ENCODE data around the gene NOTCH3. TPM values are rescaled to one million over a fixed set of nuclear protein-coding genes. Genes with fewer than 3 reads are reported as not detected.

NOTCH3 gene
- total RNA-seq, 1 donor from 2014 or later, result 0.13 TPM

GRCh38 chr19:15236886-15237285, 36.1 kb upstream of the NOTCH3 start:
- no peak for DNase-seq (ENCODE audit: low read depth in 2 of 2)

GRCh38 chr19:15235781-15236180, 35.0 kb upstream of the NOTCH3 start:
- DNase-seq (ENCODE audit: low read depth in 2 of 2), result no peak

GRCh38 chr19:15234431-15235130, 33.8 kb upstream of the NOTCH3 start:
- DNase-seq (ENCODE audit: low read depth in 2 of 2), result no peak

- no peak for DNase-seq (ENCODE audit: low read depth in 2 of 2)
These were observed 30.5 kb upstream of the NOTCH3 start for GRCh38 chr19:15231271-15231670.

- DNase-seq (ENCODE audit: low read depth in 2 of 2), result no peak
These were observed 26.5 kb upstream of the NOTCH3 start for GRCh38 chr19:15227261-15227660.

GRCh38 chr19:15225760-15226159, 25.0 kb upstream of the NOTCH3 start:
- DNase-seq (ENCODE audit: low read depth in 2 of 2), result no peak

GRCh38 chr19:15223649-15224361, 23.0 kb upstream of the NOTCH3 start:
- DNase-seq (ENCODE audit: low read depth in 2 of 2), result no peak

- DNase-seq (ENCODE audit: low read depth in 2 of 2), result peak; percentile 86 to 95
These were observed 22.2 kb upstream of the NOTCH3 start for GRCh38 chr19:15222738-15223648.

DNA sequence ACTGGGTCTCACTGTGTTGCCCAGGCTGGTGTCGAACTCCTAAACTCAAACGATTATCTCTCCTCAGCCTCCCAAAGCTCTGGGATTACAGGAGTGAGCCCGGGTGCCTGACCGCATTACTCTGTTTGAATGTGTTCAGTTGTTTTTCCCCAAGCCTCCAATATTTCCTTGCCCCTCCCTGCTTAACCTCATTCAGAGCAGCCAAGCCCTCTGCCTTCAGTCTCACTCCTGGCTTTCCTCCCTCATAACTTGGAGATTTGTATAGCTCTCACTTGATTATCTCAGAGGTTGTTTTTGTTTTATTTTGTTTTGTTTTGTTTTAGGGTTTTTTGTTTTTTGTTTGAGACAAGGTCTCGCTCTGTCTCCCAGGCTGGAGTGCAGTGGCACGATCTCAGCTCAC, 20.0 kb upstream of the NOTCH3 start:
- DNase-seq (ENCODE audit: low read depth in 2 of 2), result no peak

GRCh38 chr19:15218501-15218900, 17.7 kb upstream of the NOTCH3 start:
- DNase-seq (ENCODE audit: low read depth in 2 of 2), result no peak

GRCh38 chr19:15216363-15216762, 15.6 kb upstream of the NOTCH3 start:
- no peak for DNase-seq (ENCODE audit: low read depth in 2 of 2)

DNA sequence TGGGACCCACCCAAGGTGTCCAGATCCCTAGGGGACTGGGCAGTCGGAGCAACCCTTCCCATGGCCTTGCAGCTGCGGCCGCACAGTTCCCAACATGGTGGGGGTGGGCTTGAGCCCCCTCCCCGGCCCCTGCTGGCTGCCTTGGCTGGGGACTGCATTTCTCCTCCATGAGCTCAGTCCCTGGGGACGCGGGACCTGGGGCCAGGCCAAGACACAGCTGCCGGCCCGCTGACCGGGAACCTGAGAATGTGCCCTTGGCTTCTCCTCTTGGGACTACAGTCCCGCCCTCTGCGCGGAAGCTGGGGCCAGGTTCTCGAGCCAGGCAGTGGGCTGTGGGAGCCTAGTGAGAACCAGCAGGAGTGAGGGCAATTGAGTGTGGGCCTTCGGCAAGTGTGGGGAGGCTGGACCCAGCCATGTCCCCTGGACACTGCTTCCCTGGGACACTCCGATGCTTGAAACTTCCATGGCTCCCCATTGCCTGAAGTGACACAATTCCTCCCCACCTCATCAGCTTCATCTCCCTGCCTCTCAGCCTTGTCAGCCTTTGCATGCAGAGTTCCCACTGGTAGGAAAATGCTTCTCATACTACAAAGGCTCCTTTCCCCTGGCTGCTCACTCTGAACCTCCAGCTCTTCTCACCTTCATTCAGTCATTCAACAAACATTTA, 13.1 kb upstream of the NOTCH3 start:
- no peak for DNase-seq (ENCODE audit: low read depth in 2 of 2)

DNA sequence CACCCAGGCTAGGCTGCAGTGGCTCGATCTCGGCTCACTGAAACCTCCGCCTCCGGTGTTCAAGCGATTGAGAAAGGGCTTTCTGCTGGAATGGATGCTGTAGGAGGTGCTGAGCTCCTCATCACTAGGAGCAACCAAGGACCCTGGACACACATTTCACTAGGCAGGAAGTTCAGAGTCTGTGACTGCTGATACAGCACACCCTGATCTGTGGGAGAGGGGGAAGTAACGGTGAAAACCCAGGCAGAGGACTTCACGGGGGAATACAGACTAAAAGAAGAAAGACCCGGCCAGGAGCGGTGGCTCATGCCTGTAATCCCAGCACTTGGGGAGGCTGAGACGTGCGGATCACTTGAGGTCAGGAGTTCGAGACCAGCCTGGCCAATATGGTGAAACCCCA, 11.9 kb upstream of the NOTCH3 start:
- no peak for DNase-seq (ENCODE audit: low read depth in 2 of 2)

DNA sequence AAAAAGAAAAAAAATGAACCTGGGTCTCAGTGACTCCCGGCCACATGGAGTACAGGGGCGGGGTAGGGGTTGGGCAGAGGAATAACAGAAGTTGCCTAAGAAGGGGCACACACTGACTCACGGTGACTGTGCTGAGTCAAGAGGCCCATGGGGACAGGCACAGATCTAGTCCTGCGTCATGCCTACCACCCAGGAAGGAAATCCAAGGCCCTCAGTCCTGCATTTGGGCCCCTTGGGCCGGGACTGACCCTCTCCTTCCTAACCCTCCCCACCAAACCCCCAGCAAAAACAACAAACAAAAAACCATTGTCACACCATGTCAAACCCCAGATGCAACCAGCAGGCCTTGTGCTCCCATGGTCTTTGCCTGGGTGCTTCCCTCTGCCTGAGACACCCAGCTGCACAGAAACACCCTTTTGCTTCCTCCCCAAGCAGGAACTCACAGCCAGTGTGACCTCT, 9.6 kb upstream of the NOTCH3 start:
- DNase-seq (ENCODE audit: low read depth in 2 of 2), result no peak

DNA sequence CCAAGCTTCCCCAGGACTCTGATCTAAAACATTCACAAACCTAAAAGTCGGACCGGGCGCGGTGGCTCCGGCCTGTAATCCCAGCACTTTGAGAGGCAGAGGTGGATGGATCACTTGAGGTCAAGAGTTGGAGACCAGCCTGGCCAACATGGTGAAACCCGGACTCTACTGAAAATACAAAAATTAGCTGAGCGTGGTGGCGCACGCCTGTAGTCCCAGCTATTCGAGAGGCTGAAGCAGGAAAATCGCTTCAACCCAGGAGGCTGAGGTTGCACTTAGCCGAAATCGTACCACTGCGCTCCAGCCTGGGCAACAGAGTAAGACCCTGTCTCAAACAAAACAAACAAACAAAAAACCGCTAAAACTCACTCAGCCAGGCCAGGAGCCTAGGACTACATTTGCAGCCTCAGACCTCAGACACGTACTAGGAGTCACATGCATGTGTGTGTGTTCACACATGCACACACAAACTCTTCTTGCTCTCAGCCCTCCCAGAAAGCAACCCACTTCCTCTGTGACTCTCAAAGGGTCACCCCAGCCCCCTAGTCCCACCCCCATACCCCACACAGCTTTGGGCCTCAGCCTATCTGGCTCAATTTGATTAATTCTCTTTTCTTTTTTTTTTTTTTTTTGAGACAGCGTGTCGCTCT, 704 bp upstream of the NOTCH3 start:
- DNase-seq (ENCODE audit: low read depth in 2 of 2), result no peak

DNA sequence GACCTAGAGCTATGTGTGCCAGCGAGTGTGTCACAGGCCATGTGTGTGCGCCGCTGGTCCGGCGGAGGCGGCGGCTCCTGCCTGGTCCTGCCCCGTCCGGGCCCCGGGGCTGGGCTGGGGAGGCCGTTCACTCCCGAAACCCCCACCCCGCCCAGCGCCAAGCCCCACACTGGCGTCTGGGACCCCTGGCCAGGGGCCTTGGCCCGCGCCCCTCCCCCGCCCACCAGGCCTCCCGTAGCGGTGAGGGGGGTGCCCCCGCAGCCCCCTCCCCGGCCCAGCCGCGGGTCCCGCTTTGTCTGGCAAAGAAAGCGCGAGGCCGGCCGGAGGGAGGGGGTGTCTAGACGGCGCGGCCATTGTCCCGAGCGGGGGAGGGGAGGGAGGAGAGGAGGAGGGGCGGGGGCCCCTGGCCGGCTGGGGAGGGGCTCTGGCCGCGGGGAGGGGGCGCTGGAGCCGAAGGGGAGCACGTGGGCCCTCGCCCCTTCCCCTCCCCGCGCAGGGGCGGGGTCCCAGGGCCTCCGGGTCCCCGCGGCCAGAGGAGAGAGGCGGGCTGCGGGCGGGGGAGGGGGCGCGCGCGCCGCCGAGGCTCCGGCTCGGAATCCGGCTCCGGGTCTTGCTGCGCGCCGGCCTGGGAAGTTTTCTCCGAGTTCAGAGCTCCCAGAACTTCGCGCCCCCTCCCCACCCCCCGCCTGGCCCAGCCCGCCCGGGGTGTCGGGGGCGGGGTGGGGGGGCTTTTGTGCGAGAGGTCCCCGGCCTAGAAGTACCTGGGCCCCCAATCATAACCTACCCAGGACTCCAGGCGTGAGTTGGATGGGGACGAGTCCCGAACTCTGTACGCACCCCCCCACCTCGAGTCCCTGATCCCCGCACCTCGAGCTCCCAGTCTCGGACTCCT, 888 bp downstream of the NOTCH3 start:
- DNase-seq (ENCODE audit: low read depth in 2 of 2), result no peak

DNA sequence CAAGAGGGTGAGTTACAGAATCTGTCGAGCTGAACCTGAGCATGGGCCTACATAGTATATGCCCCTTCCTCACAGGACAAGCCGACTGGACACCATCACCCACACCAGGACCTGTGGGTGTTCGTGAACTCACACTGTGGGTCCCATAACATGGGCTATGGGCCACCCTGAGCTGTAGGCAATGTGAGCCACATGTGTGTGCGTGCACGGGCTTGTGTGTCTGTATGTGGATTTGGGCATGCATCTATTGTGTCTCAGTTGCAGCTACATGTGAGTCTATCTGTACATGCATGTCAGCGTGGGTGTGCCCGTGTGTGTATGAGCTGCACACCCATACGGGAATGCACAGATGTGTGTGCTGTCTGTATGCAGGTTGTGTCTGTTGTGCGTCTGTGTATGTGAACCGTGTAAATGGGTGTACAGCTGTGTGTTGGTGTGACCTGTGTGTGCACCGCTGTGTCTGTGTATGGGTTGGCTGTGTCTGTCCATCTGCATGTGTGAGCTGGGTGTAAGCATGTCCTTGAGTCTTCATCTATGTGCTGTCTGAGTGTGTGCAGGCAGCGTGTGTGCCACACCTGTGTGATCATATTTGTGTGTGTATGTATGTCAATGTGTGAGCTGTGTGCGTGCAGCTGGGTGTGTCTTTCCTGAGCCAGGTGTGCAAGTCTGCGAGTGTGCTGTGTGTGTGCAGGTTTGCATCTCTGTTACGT, 1.7 kb downstream of the NOTCH3 start:
- no peak for DNase-seq (ENCODE audit: low read depth in 2 of 2)

- no peak for DNase-seq (ENCODE audit: low read depth in 2 of 2)
These were observed 2.9 kb downstream of the NOTCH3 start for GRCh38 chr19:15197942-15198341.

DNA sequence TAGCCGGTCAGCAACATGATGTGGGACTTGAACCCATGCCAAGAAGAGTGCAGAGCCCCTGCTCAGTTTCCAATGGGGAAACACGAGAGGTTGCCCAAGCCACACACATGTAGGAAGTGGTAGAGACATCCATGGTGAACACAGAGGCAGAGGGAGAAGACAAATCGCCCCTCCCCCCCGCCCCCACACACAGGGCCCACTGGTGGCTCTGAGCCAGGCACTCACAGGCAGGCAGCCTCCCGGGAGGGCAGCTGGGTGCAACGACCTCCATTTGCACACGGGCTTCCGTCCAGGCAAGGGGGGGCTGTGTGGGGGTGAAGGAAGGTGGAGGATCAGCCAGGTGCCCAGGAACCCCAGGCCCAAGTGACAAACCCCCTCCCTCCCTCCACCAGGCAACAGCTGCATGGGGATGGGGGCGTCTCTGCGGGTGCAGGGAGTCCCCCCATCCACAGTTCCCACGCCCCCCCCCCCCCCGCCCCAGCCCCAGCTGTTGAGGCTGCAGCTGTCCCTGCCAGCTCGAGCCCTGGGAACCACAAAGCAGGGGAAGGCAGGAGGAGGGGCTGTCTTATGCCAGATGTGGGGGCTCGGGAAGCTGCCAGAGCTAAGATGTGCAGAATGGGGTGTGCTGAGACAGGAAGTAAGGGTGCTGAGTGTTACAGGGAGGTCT, 3.4 kb downstream of the NOTCH3 start:
- DNase-seq (ENCODE audit: low read depth in 2 of 2), result no peak
